ENCODE results near the gene CRB1.

DNA sequence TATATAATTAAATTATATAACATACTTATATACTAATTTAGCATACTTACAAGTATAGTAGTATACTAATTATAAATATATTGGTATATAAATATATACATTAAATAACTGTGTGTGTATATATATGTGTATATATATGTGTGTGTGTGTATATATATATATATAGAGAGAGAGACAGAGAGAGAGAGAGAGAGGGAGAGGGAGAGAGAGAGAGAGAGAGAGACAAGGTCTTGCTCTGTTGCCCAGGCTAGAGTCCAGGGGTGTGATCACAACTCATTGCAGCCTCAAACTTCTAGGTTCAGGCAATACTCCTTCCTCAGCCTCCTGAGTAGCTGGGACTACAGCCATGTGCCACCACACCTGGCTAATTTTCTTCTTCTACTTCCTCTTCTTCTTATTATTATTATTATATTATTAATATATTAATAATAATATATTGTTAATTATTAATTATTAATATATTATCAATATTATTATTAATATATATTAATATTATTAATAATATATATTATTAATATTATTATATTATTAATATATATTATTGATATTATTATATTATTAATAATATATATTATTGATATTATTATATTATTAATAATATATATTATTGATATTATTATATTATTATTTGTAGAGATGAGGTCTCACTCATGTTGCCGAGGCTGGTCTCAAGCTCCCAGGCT is 185.5 kb downstream of the CRB1 start:
- TF ChIP-seq, protein P1, sequence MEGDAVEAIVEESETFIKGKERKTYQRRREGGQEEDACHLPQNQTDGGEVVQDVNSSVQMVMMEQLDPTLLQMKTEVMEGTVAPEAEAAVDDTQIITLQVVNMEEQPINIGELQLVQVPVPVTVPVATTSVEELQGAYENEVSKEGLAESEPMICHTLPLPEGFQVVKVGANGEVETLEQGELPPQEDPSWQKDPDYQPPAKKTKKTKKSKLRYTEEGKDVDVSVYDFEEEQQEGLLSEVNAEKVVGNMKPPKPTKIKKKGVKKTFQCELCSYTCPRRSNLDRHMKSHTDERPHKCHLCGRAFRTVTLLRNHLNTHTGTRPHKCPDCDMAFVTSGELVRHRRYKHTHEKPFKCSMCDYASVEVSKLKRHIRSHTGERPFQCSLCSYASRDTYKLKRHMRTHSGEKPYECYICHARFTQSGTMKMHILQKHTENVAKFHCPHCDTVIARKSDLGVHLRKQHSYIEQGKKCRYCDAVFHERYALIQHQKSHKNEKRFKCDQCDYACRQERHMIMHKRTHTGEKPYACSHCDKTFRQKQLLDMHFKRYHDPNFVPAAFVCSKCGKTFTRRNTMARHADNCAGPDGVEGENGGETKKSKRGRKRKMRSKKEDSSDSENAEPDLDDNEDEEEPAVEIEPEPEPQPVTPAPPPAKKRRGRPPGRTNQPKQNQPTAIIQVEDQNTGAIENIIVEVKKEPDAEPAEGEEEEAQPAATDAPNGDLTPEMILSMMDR (IDR thresholded peaks at IDR 0.05 in 2 of 3, conservative IDR thresholded peaks at IDR 0.05 in 1 of 3; ENCODE audit: insufficient read depth in 2 of 3, low read depth in 1 of 3, low read length in 3 of 3): no peak
- TF ChIP-seq POLR2A (conservative IDR thresholded peaks at IDR 0.05) (no peak), TCF7 (IDR thresholded peaks at IDR 0.05; ENCODE audit: borderline replicate concordance) (no peak), ZNF589 (CRISPR knock-in tag; IDR thresholded peaks at IDR 0.05; ENCODE audit: low read depth) (no peak), EZH2 (IDR thresholded peaks at IDR 0.05; ENCODE audit: borderline replicate concordance, low read depth, low read length) (no peak), CHCHD3 (CRISPR knock-in tag; IDR thresholded peaks at IDR 0.05) (no peak)
